HG03460 (cell line): Measurements from ENCODE around the gene RNPEPL1.
"Not testable (repeated sequence)": the region's sequence is repeated elsewhere in the genome, so short reads cannot be mapped to it uniquely, and the experiment has no call there.

Source experiments
- ATAC-seq: cut with Tn5 transposase; IDR thresholded peaks from one replicate; pipeline ENCODE4 v1.9.1; 2021; ENCODE audit not compliant: unreplicated experiment

RNPEPL1 gene

DNA sequence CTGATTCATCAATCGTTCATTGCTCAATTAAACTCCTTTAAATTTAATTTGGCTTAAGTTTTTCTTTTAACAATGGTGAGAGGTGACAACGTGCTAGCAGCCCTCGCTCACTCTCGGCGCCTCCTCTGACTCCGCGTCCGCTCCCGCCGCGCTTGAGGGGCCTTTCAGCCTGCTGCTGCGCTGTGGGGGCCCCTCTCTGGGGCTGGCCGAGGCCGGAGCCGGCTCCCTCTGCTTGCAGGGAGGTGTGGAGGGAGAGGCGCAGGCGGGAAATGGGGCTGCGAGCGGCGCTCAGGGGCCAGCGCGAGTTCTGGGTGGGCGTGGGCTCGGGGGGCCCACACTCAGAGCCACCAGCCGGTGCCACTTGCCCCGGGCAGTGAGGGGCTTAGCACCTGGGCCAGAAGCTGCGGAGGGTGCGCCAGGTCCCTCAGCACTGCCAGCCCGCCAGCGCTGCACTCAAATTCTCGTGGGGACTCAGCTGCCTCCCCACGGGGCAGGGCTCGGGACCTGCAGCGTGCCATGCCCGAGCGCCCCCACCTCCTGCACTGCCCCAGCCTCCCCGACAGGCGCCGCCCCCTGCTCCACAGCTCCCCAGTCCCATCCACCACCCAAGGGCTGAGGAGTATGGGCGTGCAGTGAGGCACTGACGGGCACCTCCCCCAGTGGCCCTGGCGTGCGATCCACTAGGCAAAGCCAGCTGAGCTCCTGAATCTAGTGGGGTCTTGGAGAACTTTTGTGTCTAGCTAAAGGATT, 30.1 kb upstream of the RNPEPL1 start:
- ATAC-seq: no peak

DNA sequence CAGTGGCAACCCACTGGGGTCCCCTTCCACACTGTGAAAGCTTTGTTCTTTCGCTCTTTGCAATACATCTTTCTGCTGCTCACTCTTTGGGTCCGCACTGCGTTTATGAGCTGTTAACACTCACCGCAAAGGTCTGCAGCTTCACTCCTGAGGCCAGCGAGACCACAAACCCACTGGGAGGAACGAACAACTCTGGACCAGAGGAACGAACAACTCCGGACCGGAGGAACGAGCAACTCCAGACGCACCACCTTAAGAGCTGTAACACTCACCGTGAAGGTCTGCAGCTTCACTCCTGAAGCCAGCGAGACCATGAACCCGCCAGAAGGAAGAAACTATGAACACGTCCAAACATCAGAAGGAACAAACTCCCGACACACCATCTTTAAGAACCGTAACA, 29.2 kb upstream of the RNPEPL1 start:
- not testable (repeated sequence) for ATAC-seq

DNA sequence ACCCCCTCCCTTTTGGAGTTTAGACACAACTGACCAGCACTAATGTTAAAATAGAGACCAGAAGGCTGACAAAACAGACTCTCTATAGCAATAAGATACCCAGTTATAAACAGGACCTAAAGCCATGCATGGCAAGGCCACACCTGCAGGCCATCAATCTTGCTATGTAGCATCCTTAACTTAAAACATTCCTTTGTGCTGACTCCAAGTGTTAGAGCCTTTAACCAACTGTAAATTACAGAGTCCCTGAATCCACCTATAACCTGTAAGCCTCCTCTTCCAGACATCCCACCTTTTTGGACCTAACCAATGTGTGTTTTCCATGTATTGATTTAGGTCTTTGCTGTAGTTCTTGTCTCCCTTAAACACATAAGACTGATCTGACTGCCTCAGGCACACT, 28.4 kb upstream of the RNPEPL1 start:
- no peak for ATAC-seq

DNA sequence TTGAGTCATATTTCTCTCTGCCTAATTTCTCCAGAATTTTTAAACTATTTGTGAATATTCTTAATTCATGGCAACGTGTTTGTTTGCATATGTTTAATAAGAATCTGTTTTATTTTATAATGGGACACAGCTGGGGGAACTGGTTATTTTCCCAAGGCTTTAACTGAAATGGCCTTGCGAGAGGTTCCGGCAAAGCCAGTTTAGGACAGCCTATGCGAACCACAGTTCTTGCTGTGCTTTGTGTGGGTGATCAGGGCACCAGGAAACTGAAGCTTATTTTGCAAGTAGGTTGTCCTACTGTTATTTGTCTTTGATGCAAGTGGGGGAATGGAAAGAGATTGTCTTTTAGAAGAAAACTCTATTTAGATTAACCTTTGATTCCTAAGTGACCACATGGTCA, 17.0 kb upstream of the RNPEPL1 start:
- ATAC-seq: no peak

DNA sequence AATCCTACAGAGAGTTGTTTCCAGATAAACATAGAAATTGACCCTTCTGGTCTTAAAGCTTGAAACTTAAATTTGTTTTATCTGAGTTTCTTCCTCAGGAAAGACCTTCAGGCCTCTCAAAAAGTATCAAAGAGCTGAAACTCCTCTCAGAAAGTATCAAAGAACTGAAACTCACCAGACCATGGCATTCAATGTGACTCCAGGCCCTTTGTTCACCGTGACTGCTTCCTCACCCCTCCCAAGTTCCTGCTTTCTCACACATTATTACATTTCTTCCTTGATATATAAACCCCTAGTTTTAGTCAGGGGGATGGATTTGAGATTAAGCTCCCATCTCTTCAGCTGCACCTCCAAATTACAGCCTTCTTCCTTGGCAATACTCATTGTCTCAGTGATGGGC, 16.5 kb upstream of the RNPEPL1 start:
- ATAC-seq: no peak

DNA sequence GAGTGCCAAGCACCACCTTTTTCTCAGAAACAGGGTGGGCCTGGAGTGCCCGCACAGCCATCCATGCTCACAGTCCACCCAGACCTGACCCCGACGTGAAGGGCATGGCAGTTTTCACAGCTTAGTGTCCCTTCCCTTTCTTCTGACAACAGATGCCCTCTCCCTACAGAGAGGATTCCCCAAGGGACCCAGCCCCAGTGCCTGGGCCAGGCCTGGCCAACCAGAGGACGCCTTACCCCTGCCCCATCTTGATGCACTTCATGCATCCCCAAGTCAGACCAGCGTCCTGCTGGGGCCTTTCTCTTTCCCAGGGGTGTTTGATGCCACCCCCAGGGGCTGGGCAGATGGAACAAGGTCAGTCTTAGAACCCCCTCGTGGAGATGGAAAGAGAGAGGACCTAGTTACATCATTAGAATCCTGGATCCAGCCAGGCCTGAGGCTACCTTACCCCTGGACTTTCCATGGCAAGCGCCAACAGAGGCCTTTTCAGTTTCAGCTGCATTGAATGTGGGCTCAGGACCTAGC, 14.3 kb upstream of the RNPEPL1 start:
- no peak for ATAC-seq

- no peak for ATAC-seq
Measured at GRCh38 chr2:240554767-240555493, 13.4 kb upstream of the RNPEPL1 start.

DNA sequence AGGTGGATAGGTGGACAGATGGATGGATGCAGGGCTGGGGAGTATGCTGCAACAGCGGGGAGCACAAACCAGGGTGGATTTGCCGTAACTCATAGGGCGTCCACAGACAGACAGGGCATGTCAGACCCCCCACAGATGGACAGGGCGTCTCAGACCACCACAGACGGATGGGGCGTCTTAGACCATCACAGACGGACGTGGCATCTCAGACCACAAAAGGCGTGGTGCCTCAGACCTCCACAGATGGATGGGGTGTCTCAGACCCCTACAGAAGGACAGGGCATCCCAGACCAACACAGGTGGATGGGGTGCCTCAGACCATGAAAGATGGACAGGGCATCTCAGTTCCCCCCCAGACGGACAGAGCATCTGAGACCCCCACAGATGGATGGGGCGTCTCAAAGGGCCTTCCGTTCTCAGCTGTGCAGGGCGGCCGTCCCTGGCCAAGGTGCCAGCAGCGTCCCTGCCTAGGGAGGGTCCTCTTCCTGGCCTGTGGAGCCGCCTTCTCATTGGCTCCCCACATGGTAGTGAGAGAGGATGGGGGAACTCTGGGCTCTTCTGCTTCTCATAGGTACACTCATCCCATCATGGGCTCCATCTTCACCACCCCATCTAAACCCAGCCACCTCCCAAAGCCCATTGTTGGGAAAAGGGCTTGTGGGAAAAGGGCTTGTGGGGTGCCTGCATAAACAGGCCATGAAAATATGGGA, 12.6 kb upstream of the RNPEPL1 start:
- no peak for ATAC-seq

DNA sequence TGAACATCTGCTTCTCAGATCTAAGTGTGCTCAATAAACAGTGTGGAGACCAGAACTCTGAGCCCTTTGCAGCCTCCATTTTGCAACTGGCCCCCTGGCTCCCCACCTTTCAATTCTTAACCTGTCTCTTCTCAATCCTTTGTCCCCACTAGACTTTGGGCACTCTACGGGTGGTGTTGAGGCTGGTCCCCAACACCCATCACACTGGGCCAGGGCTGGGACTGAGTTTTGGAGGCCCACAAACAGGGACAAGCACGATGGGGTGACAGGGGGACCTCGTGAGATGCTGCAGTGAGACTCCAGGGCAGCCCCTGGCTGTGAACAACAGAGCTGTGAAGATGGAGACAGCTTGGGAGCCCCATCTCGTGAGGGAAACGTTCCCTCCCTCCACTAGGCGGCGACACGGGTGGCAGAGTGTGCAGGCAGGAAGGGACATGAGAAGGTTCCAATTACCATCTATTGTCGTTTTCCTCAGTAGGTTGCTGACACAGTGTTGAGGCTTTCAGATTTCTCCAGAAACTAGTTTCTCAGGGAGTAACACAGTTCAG, 11.7 kb upstream of the RNPEPL1 start:
- ATAC-seq: no peak

DNA sequence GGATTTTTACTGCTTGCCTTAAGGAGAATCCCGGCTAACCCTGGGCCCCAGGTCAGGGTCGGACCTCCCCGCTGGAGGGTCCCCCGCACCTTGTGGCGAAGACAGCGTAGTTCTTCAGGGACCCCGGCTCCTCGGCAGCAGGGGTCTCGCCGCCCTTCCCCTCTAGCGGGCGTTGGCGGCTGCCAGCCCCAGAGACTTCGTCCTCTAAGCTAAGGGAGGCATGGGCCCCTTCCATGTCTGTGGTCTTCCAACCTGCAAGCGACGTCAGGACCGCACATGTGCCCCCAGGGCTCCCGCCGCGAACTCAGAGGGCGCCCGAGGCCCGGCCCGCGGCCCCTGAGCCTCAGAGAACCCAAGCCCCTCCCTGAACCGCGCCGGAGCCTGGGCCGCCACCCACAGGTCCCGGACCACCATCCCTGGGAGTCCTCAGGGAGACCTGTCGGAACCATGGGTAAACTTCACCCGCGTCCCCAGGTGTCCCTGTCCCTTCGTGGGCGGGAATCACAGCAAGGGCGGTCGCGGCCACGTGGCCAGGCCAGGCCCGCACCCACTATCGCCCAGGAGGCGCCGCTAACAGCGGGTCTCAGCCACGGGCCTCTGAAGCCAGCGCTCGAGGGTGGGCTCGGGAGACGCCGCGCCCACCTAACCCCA, 11.1 kb upstream of the RNPEPL1 start:
- no peak for ATAC-seq

DNA sequence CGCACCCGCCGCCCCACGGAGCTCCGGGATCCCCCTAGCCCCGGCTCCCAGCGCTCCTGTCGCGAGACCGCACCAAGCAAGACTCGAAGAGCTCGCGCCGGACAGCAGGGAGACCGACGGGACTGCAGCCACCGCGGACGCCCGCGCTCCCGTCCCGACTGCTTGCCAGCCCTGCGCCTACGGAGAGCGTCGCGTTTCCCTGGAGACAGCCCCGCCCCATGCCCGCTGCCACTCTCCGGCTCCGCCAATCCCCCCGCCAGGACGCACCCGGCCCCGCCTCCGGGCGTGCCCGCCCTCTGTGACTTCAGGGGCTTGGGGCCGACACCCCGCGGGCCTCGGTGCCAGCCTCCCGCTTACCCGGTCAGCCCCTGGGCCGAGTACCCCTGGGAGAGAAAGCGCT, 10.5 kb upstream of the RNPEPL1 start, which contains the start of gene ANKMY1:
Gene ANKMY1 (minus strand): TSS at position 181 of the 400 bp plus-strand sequence. CDS start 653 bp downstream, outside the sequence.
- no peak for ATAC-seq

GRCh38 chr2:240558236-240558761, 10.0 kb upstream of the RNPEPL1 start:
- ATAC-seq: no peak

- ATAC-seq: no peak
Measured at GRCh38 chr2:240559286-240559685, 9.0 kb upstream of the RNPEPL1 start.

- ATAC-seq: peak; percentile 57
Measured at GRCh38 chr2:240560084-240560479, 8.2 kb upstream of the RNPEPL1 start, which contains the start of gene DUSP28. TSS of gene DUSP28 (plus strand) at chr2:240560357. CDS start at chr2:240560685, 328 bp downstream.

- peak; percentile 50 for ATAC-seq
Measured at GRCh38 chr2:240560480-240561324, 7.6 kb upstream of the RNPEPL1 start.

- ATAC-seq: peak; percentile 1
Measured at GRCh38 chr2:240561325-240561971, 6.8 kb upstream of the RNPEPL1 start.

DNA sequence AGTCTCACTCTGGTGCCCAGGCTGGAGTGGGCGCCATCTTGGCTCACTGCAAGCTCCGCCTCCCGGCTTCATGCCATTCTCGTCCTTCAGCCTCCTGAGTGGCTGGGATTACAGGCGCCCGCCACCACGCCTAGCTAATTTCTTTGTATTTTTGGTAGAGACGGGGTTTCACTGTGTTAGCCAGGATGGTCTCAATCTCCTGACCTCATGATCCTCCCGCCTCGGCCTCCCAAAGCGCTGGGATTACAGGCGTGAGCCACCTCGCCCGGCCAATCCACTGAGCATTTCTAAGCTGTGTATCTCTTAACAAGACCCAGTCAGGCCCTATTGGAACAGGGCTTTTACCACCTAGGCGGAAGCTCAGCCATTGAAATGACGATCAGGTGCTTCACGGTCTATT, 5.1 kb upstream of the RNPEPL1 start:
- ATAC-seq: not testable (repeated sequence)

- ATAC-seq: no peak
Measured at GRCh38 chr2:240563951-240564560, 4.2 kb upstream of the RNPEPL1 start.
